HFFc6 (cell line): ENCODE results near the gene FAM163A. TPM values are rescaled to one million over a fixed set of nuclear protein-coding genes. Genes with fewer than 3 reads are reported as not detected.

Experiments
- DNase-seq: peaks from one replicate; pipeline ENCODE4 v3.0.0-alpha.2; 2018
- H3K27ac Mint-ChIP-seq: 2 replicates; pipeline ENCODE4 v1.8.0; 2020; ENCODE audit warnings: mild to moderate bottlenecking, mixed read lengths
- H3K27me3 Mint-ChIP-seq: 2 replicates; pipeline ENCODE4 v1.8.0; 2021; ENCODE audit warnings: mild to moderate bottlenecking, moderate library complexity, mixed read lengths; ENCODE audit not compliant: insufficient read depth
- H3K36me3 Mint-ChIP-seq: 2 replicates; pipeline ENCODE4 v1.8.0; 2021; ENCODE audit warnings: low read depth, mixed read lengths
- H3K4me1 Mint-ChIP-seq: 2 replicates; pipeline ENCODE4 v1.8.0; 2020; ENCODE audit warnings: low read depth, mixed read lengths
- H3K4me3 Mint-ChIP-seq: 2 replicates; pipeline ENCODE4 v1.8.0; 2020; ENCODE audit warnings: mild to moderate bottlenecking, moderate library complexity, mixed read lengths
- H3K9me3 Mint-ChIP-seq: 2 replicates; pipeline ENCODE4 v1.8.0; 2020; ENCODE audit warnings: mild to moderate bottlenecking, mixed read lengths
- CTCF ChIP-seq: fragments of 200-600 bp; sonication (generic); IDR thresholded peaks from 2 replicates; pipeline ENCODE4 v1.5.0; 2021; ENCODE audit warnings: antibody characterized with exemption, mild to moderate bottlenecking
- total RNA-seq, 6 experiments: library from RNA; stranded (reverse); fragmentation: NEBNext Ultra II Directional; extraction: Animal tissue kit (Norgen Biotek cat#: 25700); gene quantifications; 2 replicates in 1 of 6; 3 replicates in 5 of 6; pipeline ENCODE4 v1.2.3, GENCODE V29; 2021

FAM163A gene
- total RNA-seq, 6 experiments from 2014 or later = not detected

GRCh38 chr1:179825206-179825605, 82.1 kb downstream of the FAM163A start:
- Mint-ChIP-seq H3K9me3 (no peaks in the 10 kb centered on the region), H3K4me3 (no peak overlapping the region), H3K4me1 (no peaks in the 10 kb centered on the region), H3K27ac (no peak overlapping the region), H3K27me3 (peaks cover 12% of the 10 kb centered on the region), H3K36me3 (no peaks in the 10 kb centered on the region; the same call in 1 of the 2 replicates)
- no peak for TF ChIP-seq CTCF
- DNase-seq = no peak

- no peak overlapping the region for H3K27ac Mint-ChIP-seq
- H3K4me3 Mint-ChIP-seq = no peak overlapping the region
- peaks cover 10% of the 10 kb centered on the region for H3K27me3 Mint-ChIP-seq
- no peaks in the 10 kb centered on the region for H3K9me3 Mint-ChIP-seq
- TF ChIP-seq CTCF = no peak
- H3K4me1 Mint-ChIP-seq = no peaks in the 10 kb centered on the region
- H3K36me3 Mint-ChIP-seq = no peaks in the 10 kb centered on the region; the same call in 1 of the 2 replicates
- no peak for DNase-seq
These were observed 82.8 kb downstream of the FAM163A start for GRCh38 chr1:179825798-179826460.

GRCh38 chr1:179826626-179827280, 83.7 kb downstream of the FAM163A start:
- TF ChIP-seq CTCF = no peak
- H3K27me3 Mint-ChIP-seq = peaks cover 10% of the 10 kb centered on the region
- no peaks in the 10 kb centered on the region for H3K9me3 Mint-ChIP-seq
- H3K4me1 Mint-ChIP-seq = peaks cover 7% of the 10 kb centered on the region
- H3K36me3 Mint-ChIP-seq = no peaks in the 10 kb centered on the region; the same call in 1 of the 2 replicates
- no peak overlapping the region for H3K27ac Mint-ChIP-seq
- DNase-seq = no peak
- no peak overlapping the region for H3K4me3 Mint-ChIP-seq

- Mint-ChIP-seq H3K4me3 (no peak overlapping the region), H3K27me3 (peaks cover 10% of the 10 kb centered on the region), H3K9me3 (no peaks in the 10 kb centered on the region), H3K4me1 (peaks cover 14% of the 10 kb centered on the region), H3K36me3 (peaks cover 2% of the 10 kb centered on the region; the same call in 1 of the 2 replicates), H3K27ac (no peak overlapping the region)
- TF ChIP-seq CTCF = no peak
- no peak for DNase-seq
These were observed 85.5 kb downstream of the FAM163A start for GRCh38 chr1:179828554-179829110.

GRCh38 chr1:179831225-179831624, 88.1 kb downstream of the FAM163A start:
- peaks cover 8% of the 10 kb centered on the region for H3K27me3 Mint-ChIP-seq
- DNase-seq = no peak
- no peak overlapping the region for H3K4me3 Mint-ChIP-seq
- peaks cover 9% of the 10 kb centered on the region for H3K36me3 Mint-ChIP-seq
- no peaks in the 10 kb centered on the region for H3K9me3 Mint-ChIP-seq
- no peak for TF ChIP-seq CTCF
- H3K27ac Mint-ChIP-seq = no peak overlapping the region
- H3K4me1 Mint-ChIP-seq = peaks cover 14% of the 10 kb centered on the region
